GM12892 (cell line): Measurements from ENCODE around the gene LMBR1.

ENCODE experiments used
- POLR2A ChIP-seq: IDR thresholded peaks from 2 replicates; pipeline ENCODE4 v1.6.1; 2011; ENCODE audit warnings: low read depth, low read length, control low read depth
- POLR2AphosphoS5 ChIP-seq: IDR thresholded peaks from 2 replicates; pipeline ENCODE4 v1.6.1; 2011; ENCODE audit warnings: low read depth, low read length, control low read depth

GRCh38 chr7:156642306-156643045, 250.5 kb downstream of the LMBR1 start:
- TF ChIP-seq POLR2AphosphoS5 (no peak), POLR2A (no peak)
